ENCODE results near the gene SSR2.

The SSR2 gene

GRCh38 chr1:155984341-155984740, 36.4 kb downstream of the SSR2 start:
- DNase-seq: no peak
- TF ChIP-seq CTCF (IDR thresholded peaks at IDR 0.05; ENCODE audit: low read depth, low read length, missing control alignments): no peak
- Histone ChIP-seq H3K4me3 (ENCODE audit: low read depth, low read length) (no peak overlapping the region), H3K36me3 (replicated peaks) (no peaks in the 10 kb centered on the region), H3K27me3 (replicated peaks) (no peaks in the 10 kb centered on the region), H3K27ac (peak overlapping the region; percentile 69)
- in situ Hi-C loops (cut with HindIII; ENCODE audit: low pct_ligation_motif_present, low sequenced_read_pairs): no loop called here

GRCh38 chr1:155983191-155984024, 37.3 kb downstream of the SSR2 start:
- Histone ChIP-seq H3K4me3 (ENCODE audit: low read depth, low read length) (peak overlapping the region; percentile 47), H3K27me3 (replicated peaks) (no peaks in the 10 kb centered on the region), H3K36me3 (replicated peaks) (no peaks in the 10 kb centered on the region), H3K27ac (peak overlapping the region; percentile 69)
- peak; percentile 88 for DNase-seq
- in situ Hi-C loops (cut with HindIII; ENCODE audit: low pct_ligation_motif_present, low sequenced_read_pairs): no loop called here
- peak; percentile 31 for TF ChIP-seq CTCF (IDR thresholded peaks at IDR 0.05; ENCODE audit: low read depth, low read length, missing control alignments)

GRCh38 chr1:155982106-155982505, 38.6 kb downstream of the SSR2 start:
- no peaks in the 10 kb centered on the region for H3K27me3 ChIP-seq (replicated peaks)
- no peak for DNase-seq
- H3K36me3 ChIP-seq (replicated peaks): no peaks in the 10 kb centered on the region
- no peak for TF ChIP-seq CTCF (IDR thresholded peaks at IDR 0.05; ENCODE audit: low read depth, low read length, missing control alignments)
- H3K4me3 ChIP-seq (ENCODE audit: low read depth, low read length): peak overlapping the region; percentile 47
- peak overlapping the region; percentile 69 for H3K27ac ChIP-seq
- in situ Hi-C loops (cut with HindIII; ENCODE audit: low pct_ligation_motif_present, low sequenced_read_pairs): no loop called here

GRCh38 chr1:155981266-155982088, 39.3 kb downstream of the SSR2 start:
- in situ Hi-C loops (cut with HindIII; ENCODE audit: low pct_ligation_motif_present, low sequenced_read_pairs): no loop called here
- no peak for TF ChIP-seq CTCF (IDR thresholded peaks at IDR 0.05; ENCODE audit: low read depth, low read length, missing control alignments)
- peak; percentile 28 for DNase-seq
- H3K4me3 ChIP-seq (ENCODE audit: low read depth, low read length): peak overlapping the region; percentile 47
- peak overlapping the region; percentile 45 for H3K27ac ChIP-seq
- H3K36me3 ChIP-seq (replicated peaks): no peaks in the 10 kb centered on the region
- no peaks in the 10 kb centered on the region for H3K27me3 ChIP-seq (replicated peaks)

GRCh38 chr1:155979597-155980343, 41.0 kb downstream of the SSR2 start:
- Histone ChIP-seq H3K27me3 (replicated peaks) (no peaks in the 10 kb centered on the region), H3K4me3 (ENCODE audit: low read depth, low read length) (peak overlapping the region; percentile 90), H3K27ac (peak overlapping the region; percentile 67), H3K36me3 (replicated peaks) (no peaks in the 10 kb centered on the region)
- TF ChIP-seq CTCF (IDR thresholded peaks at IDR 0.05; ENCODE audit: low read depth, low read length, missing control alignments): no peak
- DNase-seq: no peak
- in situ Hi-C loops (cut with HindIII; ENCODE audit: low pct_ligation_motif_present, low sequenced_read_pairs): no loop called here
